ENCODE measurements around the gene ITGBL1.

Gene ITGBL1

DNA sequence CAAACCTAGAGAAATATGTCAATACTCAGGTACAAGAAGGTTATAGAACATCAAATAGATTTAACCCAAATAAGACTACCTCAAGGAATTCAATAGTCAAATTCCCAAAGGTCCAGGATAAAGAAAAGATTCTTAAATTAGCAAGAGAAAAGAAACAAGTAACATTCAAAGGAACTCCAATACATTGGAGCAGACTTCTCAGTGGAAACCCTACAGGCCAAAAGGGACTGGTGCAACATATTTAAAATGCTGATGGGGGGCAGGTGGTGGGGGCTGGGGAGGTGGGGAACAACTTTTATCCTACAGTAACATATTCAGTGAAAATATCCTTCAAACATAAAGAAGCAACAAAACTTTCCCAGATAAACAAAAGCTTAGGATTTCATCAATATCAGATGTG lies 23.1 kb downstream of the ITGBL1 start (continued):
- TF ChIP-seq ZNF600 (tag by site-specific recombination; IDR thresholded peaks at IDR 0.05), result no peak
- TF ChIP-seq EGR2 (tag by site-specific recombination; IDR thresholded peaks at IDR 0.05; ENCODE audit: low read depth), result no peak
- no peak for TF ChIP-seq ZNF394 (tag by site-specific recombination; IDR thresholded peaks at IDR 0.05; ENCODE audit: borderline replicate concordance)
- TF ChIP-seq, protein P1, sequence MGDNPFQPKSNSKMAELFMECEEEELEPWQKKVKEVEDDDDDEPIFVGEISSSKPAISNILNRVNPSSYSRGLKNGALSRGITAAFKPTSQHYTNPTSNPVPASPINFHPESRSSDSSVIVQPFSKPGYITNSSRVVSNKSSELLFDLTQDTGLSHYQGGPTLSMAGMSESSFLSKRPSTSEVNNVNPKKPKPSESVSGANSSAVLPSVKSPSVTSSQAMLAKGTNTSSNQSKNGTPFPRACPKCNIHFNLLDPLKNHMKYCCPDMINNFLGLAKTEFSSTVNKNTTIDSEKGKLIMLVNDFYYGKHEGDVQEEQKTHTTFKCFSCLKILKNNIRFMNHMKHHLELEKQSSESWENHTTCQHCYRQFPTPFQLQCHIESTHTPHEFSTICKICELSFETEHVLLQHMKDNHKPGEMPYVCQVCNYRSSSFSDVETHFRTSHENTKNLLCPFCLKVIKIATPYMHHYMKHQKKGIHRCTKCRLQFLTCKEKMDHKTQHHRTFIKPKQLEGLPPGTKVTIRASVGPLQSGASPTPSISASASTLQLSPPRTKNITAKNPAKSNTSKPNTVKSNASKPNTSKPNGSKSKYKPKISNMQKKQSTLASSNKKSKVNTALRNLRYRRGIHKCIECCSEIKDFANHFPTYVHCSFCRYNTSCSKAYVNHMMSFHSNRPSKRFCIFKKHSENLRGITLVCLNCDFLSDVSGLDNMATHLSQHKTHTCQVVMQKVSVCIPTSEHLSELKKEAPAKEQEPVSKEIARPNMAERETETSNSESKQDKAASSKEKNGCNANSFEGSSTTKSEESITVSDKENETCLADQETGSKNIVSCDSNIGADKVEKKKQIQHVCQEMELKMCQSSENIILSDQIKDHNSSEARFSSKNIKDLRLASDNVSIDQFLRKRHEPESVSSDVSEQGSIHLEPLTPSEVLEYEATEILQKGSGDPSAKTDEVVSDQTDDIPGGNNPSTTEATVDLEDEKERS (tag by site-specific recombination; IDR thresholded peaks at IDR 0.05), result no peak
- TF ChIP-seq PRDM1 (tag by site-specific recombination; IDR thresholded peaks at IDR 0.05), result no peak
- no peak for TF ChIP-seq ZNF112 (tag by site-specific recombination; IDR thresholded peaks at IDR 0.05)

GRCh38 chr13:101481421-101481820 lies 28.9 kb downstream of the ITGBL1 start:
- H3K4me1 ChIP-seq (ENCODE audit: control insufficient read depth, insufficient read depth, low read length), result no peaks in the 10 kb centered on the region
- no peaks in the 10 kb centered on the region for H3K9me3 ChIP-seq (ENCODE audit: control insufficient read depth, insufficient read depth, low read depth, low read length)
- no peak overlapping the region for H3K27ac ChIP-seq (ENCODE audit: extremely low read depth, low read depth, low read length)
- POLR2A ChIA-PET, result no interaction called here
- no peaks in the 10 kb centered on the region for H3K36me3 ChIP-seq (ENCODE audit: control insufficient read depth in 2 of 2, insufficient read depth in 1 of 2, low read length in 2 of 2)
- TF ChIP-seq ZBTB8A (tag by site-specific recombination; IDR thresholded peaks at IDR 0.05), result no peak
- TF ChIP-seq ZNF174 (tag by site-specific recombination; IDR thresholded peaks at IDR 0.05), result no peak
- TF ChIP-seq ZNF654 (tag by site-specific recombination; IDR thresholded peaks at IDR 0.05; ENCODE audit: low read depth), result no peak
- TF ChIP-seq, protein P2, sequence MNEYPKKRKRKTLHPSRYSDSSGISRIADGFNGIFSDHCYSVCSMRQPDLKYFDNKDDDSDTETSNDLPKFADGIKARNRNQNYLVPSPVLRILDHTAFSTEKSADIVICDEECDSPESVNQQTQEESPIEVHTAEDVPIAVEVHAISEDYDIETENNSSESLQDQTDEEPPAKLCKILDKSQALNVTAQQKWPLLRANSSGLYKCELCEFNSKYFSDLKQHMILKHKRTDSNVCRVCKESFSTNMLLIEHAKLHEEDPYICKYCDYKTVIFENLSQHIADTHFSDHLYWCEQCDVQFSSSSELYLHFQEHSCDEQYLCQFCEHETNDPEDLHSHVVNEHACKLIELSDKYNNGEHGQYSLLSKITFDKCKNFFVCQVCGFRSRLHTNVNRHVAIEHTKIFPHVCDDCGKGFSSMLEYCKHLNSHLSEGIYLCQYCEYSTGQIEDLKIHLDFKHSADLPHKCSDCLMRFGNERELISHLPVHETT (tag by site-specific recombination; IDR thresholded peaks at IDR 0.05), result no peak
- TF ChIP-seq ZNF658 (tag by site-specific recombination; IDR thresholded peaks at IDR 0.05), result no peak
- TF ChIP-seq BCL11B (tag by site-specific recombination; IDR thresholded peaks at IDR 0.05; ENCODE audit: low read depth), result no peak
- no peak for TF ChIP-seq ZNF707 (tag by site-specific recombination; IDR thresholded peaks at IDR 0.05)
- no peak for TF ChIP-seq ZNF169 (tag by site-specific recombination; IDR thresholded peaks at IDR 0.05)
- TF ChIP-seq ZNF311 (tag by site-specific recombination; IDR thresholded peaks at IDR 0.05; ENCODE audit: borderline replicate concordance), result no peak
- no peak for TF ChIP-seq ZNF398 (tag by site-specific recombination; IDR thresholded peaks at IDR 0.05)
- no peak for TF ChIP-seq ZNF221 (tag by site-specific recombination; IDR thresholded peaks at IDR 0.05; ENCODE audit: borderline replicate concordance)
- no peak for TF ChIP-seq GLI2 (tag by site-specific recombination; IDR thresholded peaks at IDR 0.05; ENCODE audit: borderline replicate concordance, low read depth)
- CTCF ChIA-PET, result interaction anchor here (0.6 kb wide), 1 partner anchor 9 kb away, joined by 3 read pairs; no protein-coding TSS in a partner anchor
- no peak overlapping the region for H3K4me3 ChIP-seq (ENCODE audit: low read depth, low read length)

Measured in HEK293 (cell line).